ENCODE measurements around the gene CLDN11.

The CLDN11 gene

GRCh38 chr3:170414202-170414663 lies 4.4 kb upstream of the CLDN11 start:
- peaks cover 25% of the 10 kb centered on the region for H3K27me3 ChIP-seq (ENCODE audit: control insufficient read depth, insufficient read depth, low read length)
- no peaks in the 10 kb centered on the region for H3K36me3 ChIP-seq (ENCODE audit: control insufficient read depth, low read depth, low read length)
- no peak overlapping the region for H3K9ac ChIP-seq (ENCODE audit: low read length)
- H3K9me3 ChIP-seq (ENCODE audit: control insufficient read depth, low read depth, low read length): no peaks in the 10 kb centered on the region
- H3K27ac ChIP-seq (ENCODE audit: low read length): no peak overlapping the region
- H3K4me1 ChIP-seq (ENCODE audit: control insufficient read depth, low read depth, low read length): no peaks in the 10 kb centered on the region
- H3K4me3 ChIP-seq (ENCODE audit: low read length): no peak overlapping the region

GRCh38 chr3:170417090-170417489 lies 1.6 kb upstream of the CLDN11 start:
- H3K4me1 ChIP-seq (ENCODE audit: control insufficient read depth, low read depth, low read length): peaks cover 7% of the 10 kb centered on the region
- peaks cover 46% of the 10 kb centered on the region for H3K27me3 ChIP-seq (ENCODE audit: control insufficient read depth, insufficient read depth, low read length)
- no peaks in the 10 kb centered on the region for H3K36me3 ChIP-seq (ENCODE audit: control insufficient read depth, low read depth, low read length)
- no peak overlapping the region for H3K27ac ChIP-seq (ENCODE audit: low read length)
- no peak overlapping the region for H3K9ac ChIP-seq (ENCODE audit: low read length)
- H3K9me3 ChIP-seq (ENCODE audit: control insufficient read depth, low read depth, low read length): no peaks in the 10 kb centered on the region
- H3K4me3 ChIP-seq (ENCODE audit: low read length): no peak overlapping the region

DNA sequence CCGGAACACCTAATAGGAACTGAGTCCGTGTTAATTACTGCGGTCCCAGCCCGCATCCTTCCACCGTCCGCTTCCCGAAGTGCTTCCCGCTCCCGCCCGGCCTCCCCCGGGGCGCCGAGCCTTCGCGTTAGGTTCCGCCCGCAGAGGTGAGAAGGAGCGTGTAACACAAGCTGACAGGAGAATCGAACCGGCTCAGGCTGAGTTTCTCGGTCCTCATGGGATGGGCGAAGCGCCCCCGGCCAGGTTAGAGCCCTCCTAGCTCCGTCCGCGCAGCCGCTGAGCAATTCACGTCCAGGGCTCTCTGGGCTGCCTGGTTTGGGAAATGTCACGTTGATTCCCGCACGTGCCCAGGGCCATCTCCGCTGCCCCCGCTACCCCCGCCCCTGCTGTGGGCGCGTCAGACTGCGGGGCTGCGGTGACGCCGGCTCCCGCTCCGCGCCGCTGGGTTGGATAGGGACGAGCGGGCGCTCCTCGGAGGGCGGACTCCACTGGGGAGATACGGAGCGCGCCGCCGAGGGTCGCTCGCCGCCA lies 954 bp downstream of the CLDN11 start:
- no peaks in the 10 kb centered on the region for H3K36me3 ChIP-seq (ENCODE audit: control insufficient read depth, low read depth, low read length)
- no peaks in the 10 kb centered on the region for H3K9me3 ChIP-seq (ENCODE audit: control insufficient read depth, low read depth, low read length)
- no peak overlapping the region for H3K27ac ChIP-seq (ENCODE audit: low read length)
- H3K4me1 ChIP-seq (ENCODE audit: control insufficient read depth, low read depth, low read length): peaks cover 7% of the 10 kb centered on the region
- H3K9ac ChIP-seq (ENCODE audit: low read length): no peak overlapping the region
- H3K27me3 ChIP-seq (ENCODE audit: control insufficient read depth, insufficient read depth, low read length): peaks cover 46% of the 10 kb centered on the region
- peak overlapping the region; percentile 61 for H3K4me3 ChIP-seq (ENCODE audit: low read length)

- Histone ChIP-seq H3K27ac (ENCODE audit: low read length) (no peak overlapping the region), H3K4me3 (ENCODE audit: low read length) (peak overlapping the region; percentile 61), H3K9ac (ENCODE audit: low read length) (no peak overlapping the region), H3K9me3 (ENCODE audit: control insufficient read depth, low read depth, low read length) (no peaks in the 10 kb centered on the region), H3K36me3 (ENCODE audit: control insufficient read depth, low read depth, low read length) (no peaks in the 10 kb centered on the region), H3K4me1 (ENCODE audit: control insufficient read depth, low read depth, low read length) (peaks cover 11% of the 10 kb centered on the region), H3K27me3 (ENCODE audit: control insufficient read depth, insufficient read depth, low read length) (peaks cover 46% of the 10 kb centered on the region)
Observed at GRCh38 chr3:170420307-170420821, 1.7 kb downstream of the CLDN11 start.

GRCh38 chr3:170421111-170421641 lies 2.5 kb downstream of the CLDN11 start:
- H3K27ac ChIP-seq (ENCODE audit: low read length): no peak overlapping the region
- H3K36me3 ChIP-seq (ENCODE audit: control insufficient read depth, low read depth, low read length): no peaks in the 10 kb centered on the region
- H3K4me3 ChIP-seq (ENCODE audit: low read length): no peak overlapping the region
- H3K9ac ChIP-seq (ENCODE audit: low read length): no peak overlapping the region
- H3K9me3 ChIP-seq (ENCODE audit: control insufficient read depth, low read depth, low read length): no peaks in the 10 kb centered on the region
- peaks cover 46% of the 10 kb centered on the region for H3K27me3 ChIP-seq (ENCODE audit: control insufficient read depth, insufficient read depth, low read length)
- H3K4me1 ChIP-seq (ENCODE audit: control insufficient read depth, low read depth, low read length): peaks cover 19% of the 10 kb centered on the region

- Histone ChIP-seq H3K9me3 (ENCODE audit: control insufficient read depth, low read depth, low read length) (no peaks in the 10 kb centered on the region), H3K4me1 (ENCODE audit: control insufficient read depth, low read depth, low read length) (peaks cover 22% of the 10 kb centered on the region), H3K4me3 (ENCODE audit: low read length) (no peak overlapping the region), H3K27ac (ENCODE audit: low read length) (no peak overlapping the region), H3K36me3 (ENCODE audit: control insufficient read depth, low read depth, low read length) (no peaks in the 10 kb centered on the region), H3K27me3 (ENCODE audit: control insufficient read depth, insufficient read depth, low read length) (peaks cover 46% of the 10 kb centered on the region), H3K9ac (ENCODE audit: low read length) (no peak overlapping the region)
Observed at GRCh38 chr3:170421758-170422157, 3.1 kb downstream of the CLDN11 start.

- H3K9ac ChIP-seq (ENCODE audit: low read length): no peak overlapping the region
- H3K27me3 ChIP-seq (ENCODE audit: control insufficient read depth, insufficient read depth, low read length): peaks cover 33% of the 10 kb centered on the region
- no peak overlapping the region for H3K4me3 ChIP-seq (ENCODE audit: low read length)
- H3K27ac ChIP-seq (ENCODE audit: low read length): no peak overlapping the region
- H3K4me1 ChIP-seq (ENCODE audit: control insufficient read depth, low read depth, low read length): peaks cover 22% of the 10 kb centered on the region
- H3K9me3 ChIP-seq (ENCODE audit: control insufficient read depth, low read depth, low read length): no peaks in the 10 kb centered on the region
- no peaks in the 10 kb centered on the region for H3K36me3 ChIP-seq (ENCODE audit: control insufficient read depth, low read depth, low read length)
Observed at GRCh38 chr3:170423001-170423615, 4.4 kb downstream of the CLDN11 start.

GRCh38 chr3:170424879-170425278 lies 6.2 kb downstream of the CLDN11 start:
- Histone ChIP-seq H3K9ac (ENCODE audit: low read length) (no peak overlapping the region), H3K36me3 (ENCODE audit: control insufficient read depth, low read depth, low read length) (no peaks in the 10 kb centered on the region), H3K4me3 (ENCODE audit: low read length) (no peak overlapping the region), H3K27ac (ENCODE audit: low read length) (no peak overlapping the region), H3K4me1 (ENCODE audit: control insufficient read depth, low read depth, low read length) (peaks cover 29% of the 10 kb centered on the region), H3K9me3 (ENCODE audit: control insufficient read depth, low read depth, low read length) (no peaks in the 10 kb centered on the region), H3K27me3 (ENCODE audit: control insufficient read depth, insufficient read depth, low read length) (peaks cover 15% of the 10 kb centered on the region)

- peak overlapping the region; percentile 11 for H3K4me3 ChIP-seq (ENCODE audit: low read length)
- H3K27me3 ChIP-seq (ENCODE audit: control insufficient read depth, insufficient read depth, low read length): peaks cover 7% of the 10 kb centered on the region
- no peaks in the 10 kb centered on the region for H3K36me3 ChIP-seq (ENCODE audit: control insufficient read depth, low read depth, low read length)
- no peak overlapping the region for H3K9ac ChIP-seq (ENCODE audit: low read length)
- no peak overlapping the region for H3K27ac ChIP-seq (ENCODE audit: low read length)
- no peaks in the 10 kb centered on the region for H3K9me3 ChIP-seq (ENCODE audit: control insufficient read depth, low read depth, low read length)
- H3K4me1 ChIP-seq (ENCODE audit: control insufficient read depth, low read depth, low read length): peaks cover 27% of the 10 kb centered on the region
Observed at GRCh38 chr3:170425491-170426239, 7.0 kb downstream of the CLDN11 start.

- Histone ChIP-seq H3K4me1 (ENCODE audit: control insufficient read depth, low read depth, low read length) (peaks cover 26% of the 10 kb centered on the region), H3K27ac (ENCODE audit: low read length) (no peak overlapping the region), H3K9me3 (ENCODE audit: control insufficient read depth, low read depth, low read length) (no peaks in the 10 kb centered on the region), H3K9ac (ENCODE audit: low read length) (no peak overlapping the region), H3K36me3 (ENCODE audit: control insufficient read depth, low read depth, low read length) (no peaks in the 10 kb centered on the region), H3K4me3 (ENCODE audit: low read length) (peak overlapping the region; percentile 11), H3K27me3 (ENCODE audit: control insufficient read depth, insufficient read depth, low read length) (peaks cover 2% of the 10 kb centered on the region)
Observed at GRCh38 chr3:170426240-170426797, 7.7 kb downstream of the CLDN11 start.

- Histone ChIP-seq H3K27me3 (ENCODE audit: control insufficient read depth, insufficient read depth, low read length) (no peaks in the 10 kb centered on the region), H3K9ac (ENCODE audit: low read length) (no peak overlapping the region), H3K9me3 (ENCODE audit: control insufficient read depth, low read depth, low read length) (no peaks in the 10 kb centered on the region), H3K27ac (ENCODE audit: low read length) (no peak overlapping the region), H3K4me3 (ENCODE audit: low read length) (no peak overlapping the region), H3K36me3 (ENCODE audit: control insufficient read depth, low read depth, low read length) (no peaks in the 10 kb centered on the region), H3K4me1 (ENCODE audit: control insufficient read depth, low read depth, low read length) (peaks cover 26% of the 10 kb centered on the region)
Observed at GRCh38 chr3:170428095-170428494, 9.4 kb downstream of the CLDN11 start.

Measured in iPS-18a (cell line).